Activated CD8-positive, alpha-beta memory T cell treated with anti-CD3 and anti-CD28 coated beads for 48 hours (primary cell): ENCODE results near the gene MALSU1.

Experiments
- DNase-seq, 3 experiments: peaks; one replicate each; pipeline ENCODE4 v3.0.0-alpha.2; 2020; ENCODE audit warnings: low read depth in 2 of 3, low spot score in 2 of 3

Gene MALSU1

DNA sequence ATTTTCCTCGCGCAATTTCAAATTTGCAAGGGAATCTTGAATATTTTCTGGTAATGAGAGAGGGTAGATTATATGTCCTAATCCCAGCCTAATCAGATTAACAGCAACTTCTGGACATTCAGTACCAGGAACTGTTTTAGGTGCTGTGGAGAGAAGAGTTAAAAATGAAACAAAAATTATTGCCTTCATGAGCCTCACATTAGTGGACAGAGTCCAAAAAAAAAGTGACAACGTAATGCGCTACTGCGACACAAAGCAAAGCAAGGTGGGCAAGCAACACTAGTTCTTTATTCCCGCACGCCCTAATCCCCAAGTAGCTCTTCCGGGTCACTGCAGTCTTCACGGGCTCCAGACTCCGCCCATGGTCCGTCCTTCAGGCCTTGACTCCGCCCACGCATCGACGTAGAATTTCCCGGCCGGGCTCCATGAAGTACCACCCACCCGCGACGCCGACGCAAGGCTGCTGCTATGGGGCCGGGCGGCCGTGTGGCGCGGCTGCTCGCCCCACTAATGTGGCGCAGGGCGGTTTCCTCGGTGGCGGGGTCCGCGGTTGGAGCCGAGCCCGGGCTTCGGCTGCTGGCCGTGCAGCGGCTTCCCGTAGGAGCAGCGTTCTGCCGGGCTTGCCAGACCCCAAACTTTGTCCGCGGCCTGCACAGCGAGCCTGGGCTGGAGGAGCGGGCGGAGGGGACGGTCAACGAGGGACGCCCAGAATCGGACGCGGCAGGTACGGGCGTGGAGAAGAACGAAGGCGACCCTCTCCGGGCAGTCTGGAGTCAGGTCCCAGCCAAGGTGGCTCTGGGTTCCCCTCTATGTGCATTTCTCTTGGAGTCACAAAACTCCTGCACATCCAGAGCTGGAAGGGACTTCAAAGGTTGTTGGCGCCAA, at the start of gene MALSU1:
TSS of gene MALSU1 (plus strand) at position 455 of the 885 bp plus-strand sequence. CDS start at position 469, 14 bp downstream.
- peak; percentile 90 to 97 (median 92) for DNase-seq

DNA sequence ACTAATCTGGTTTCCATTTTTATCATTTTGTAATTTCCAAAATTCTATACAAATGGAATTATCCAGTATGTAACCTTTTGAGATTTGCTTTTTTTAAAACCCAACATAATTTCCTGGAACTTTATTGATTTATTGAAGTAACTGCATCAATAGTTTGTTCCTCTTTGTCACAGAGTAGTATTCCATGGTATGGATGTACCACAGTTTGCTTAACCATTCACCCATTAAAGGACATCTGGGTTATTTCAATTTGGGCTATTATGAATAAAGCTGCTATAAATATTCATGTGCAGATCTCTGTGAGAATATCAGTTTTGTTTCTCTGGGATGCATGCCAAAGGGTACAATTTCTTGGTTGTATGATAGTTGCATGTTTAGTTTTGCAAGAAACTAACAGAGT, 49.7 kb upstream of the MALSU1 start:
- no peak for DNase-seq

DNA sequence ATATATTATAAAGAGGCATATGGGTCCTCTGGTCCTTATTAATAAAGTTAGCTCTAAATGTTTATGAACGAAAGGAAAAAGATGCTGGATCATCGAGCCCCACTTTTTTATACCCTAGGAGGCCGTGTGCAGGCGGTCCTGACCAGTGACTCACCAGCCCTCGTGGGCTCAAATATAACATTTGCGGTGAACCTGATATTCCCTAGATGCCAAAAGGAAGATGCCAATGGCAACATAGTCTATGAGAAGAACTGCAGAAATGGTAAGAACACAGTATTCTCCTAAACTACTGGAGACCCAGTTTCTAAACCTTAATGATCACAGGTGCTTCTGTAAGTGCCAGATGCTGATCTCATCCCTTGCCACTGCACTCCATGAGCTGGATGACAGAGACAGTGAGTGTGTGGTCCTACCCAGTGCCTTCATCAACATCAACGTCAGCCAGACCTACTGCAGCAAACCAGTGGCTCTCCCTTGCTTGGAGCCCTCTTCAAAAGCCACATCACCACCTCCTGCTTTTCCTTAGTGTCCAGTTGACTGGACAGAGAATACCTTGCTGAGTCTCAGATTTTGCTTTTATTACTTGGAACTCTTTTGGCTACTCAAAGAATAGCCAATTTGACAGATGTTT, 45.0 kb upstream of the MALSU1 start:
- DNase-seq: no peak

DNA sequence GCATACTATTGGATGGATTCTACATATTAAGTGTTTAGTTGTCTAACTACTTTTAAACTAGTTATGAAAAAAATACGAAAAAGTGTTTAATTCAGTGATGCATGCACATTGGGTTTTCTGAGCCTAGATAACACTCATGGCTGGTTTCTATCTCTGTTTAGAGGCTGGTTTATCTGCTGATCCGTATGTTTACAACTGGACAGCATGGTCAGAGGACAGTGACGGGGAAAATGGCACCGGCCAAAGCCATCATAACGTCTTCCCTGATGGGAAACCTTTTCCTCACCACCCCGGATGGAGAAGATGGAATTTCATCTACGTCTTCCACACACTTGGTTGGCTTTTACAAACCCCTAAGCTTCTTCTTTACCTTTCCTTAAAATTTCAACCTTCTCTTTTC, 42.4 kb upstream of the MALSU1 start:
- no peak for DNase-seq

DNA sequence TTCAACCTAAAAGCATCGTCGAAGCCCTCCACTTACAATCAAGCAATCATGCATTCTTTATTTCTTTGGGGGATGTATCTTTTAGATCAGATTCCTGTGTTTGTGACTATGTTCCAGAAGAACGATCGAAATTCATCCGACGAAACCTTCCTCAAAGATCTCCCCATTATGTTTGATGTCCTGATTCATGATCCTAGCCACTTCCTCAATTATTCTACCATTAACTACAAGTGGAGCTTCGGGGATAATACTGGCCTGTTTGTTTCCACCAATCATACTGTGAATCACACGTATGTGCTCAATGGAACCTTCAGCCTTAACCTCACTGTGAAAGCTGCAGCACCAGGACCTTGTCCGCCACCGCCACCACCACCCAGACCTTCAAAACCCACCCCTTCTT, 38.8 kb upstream of the MALSU1 start:
- DNase-seq: no peak

DNA sequence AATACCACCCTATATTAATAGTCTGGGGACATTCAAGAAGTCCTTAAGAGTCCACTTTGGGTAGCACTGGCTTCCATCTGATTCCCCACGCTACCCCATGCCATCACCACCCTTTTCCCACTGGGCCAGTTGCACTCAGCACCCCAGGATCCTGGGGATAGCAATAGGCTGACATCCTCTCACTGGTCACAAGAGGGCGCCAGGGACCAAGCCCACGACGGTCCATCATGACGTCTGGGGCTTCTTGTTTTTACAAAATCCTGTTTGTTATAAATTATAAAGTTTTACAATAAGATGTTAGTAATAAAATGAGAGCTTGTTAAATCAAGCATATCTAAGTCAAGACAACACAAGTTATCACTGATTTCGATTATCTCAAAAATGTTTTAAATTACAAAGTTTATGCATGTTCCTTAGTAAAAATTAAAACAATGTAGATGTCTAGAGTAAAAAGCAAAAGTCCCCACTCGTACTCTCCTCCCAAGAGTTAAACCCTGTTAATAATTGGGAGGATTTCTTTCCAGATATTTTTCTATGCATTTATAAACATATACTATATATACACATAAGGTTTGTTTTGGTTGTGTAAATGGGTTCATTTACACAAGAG, 37.2 kb upstream of the MALSU1 start:
- DNase-seq: peak in 1 of 3 experiments; percentile 30

DNA sequence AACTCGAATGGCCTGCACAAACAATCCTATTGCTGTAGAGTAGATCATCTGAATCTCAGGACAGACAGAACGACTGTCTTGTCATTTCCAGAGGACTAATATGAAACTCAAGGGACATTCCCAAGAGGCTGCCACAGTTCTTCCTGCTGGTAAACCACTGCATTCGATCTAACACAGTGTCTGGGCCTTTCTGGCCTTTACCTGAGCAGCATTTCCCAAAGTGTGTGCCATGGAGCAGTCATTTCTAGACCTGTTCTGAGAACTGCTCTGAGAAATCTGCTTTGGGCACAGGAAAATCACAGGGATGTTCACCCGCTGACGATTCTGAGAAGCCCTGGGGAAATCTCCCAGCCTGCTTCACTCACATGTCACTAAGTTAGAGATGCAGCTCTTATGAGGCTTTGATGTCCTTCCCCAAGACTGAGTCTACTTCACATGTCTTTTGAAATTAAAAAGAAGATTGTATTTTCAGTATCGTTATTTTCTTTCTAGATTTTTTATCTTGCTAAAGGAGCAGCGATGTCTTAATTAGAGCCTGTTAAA, 34.2 kb upstream of the MALSU1 start:
- no peak for DNase-seq

DNA sequence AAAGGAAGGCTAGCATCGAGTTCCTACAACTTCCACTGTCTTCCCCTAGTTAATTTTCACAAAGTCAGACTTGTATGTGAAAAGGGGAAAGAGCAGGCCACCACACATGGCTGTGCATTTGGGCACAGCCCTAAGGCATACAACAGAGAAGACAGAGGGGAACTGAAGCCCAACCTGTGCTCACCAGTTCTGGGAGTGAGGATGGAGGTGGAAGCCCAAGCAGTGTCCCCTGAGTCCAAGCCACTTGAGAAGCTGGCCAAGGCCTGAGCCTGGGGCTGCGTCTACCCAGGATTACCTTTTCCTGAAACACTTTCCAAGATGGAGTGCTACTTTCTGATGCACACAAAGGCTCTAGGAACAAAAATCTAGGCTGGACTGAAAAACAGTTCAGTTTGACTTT, 32.2 kb upstream of the MALSU1 start:
- no peak for DNase-seq

DNA sequence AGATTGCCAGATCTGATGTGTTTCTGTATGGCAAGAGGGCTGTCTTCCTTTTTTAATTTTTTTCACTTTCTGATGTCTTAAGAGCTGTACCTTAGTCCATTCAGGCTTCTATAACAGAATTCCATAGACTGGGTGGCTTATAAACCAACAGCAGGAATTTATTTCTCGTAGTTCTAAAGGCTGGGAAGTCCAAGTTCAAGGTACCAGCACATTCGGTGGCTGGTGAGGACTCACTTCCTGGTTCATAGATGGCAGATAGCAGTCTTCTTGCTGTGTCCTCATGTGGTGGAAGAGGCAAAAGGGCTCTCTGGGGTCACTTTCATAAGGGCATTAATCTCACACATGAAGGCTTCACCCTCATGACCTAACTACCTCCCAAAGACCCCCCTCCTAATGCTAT, 31.8 kb upstream of the MALSU1 start:
- no peak for DNase-seq

DNA sequence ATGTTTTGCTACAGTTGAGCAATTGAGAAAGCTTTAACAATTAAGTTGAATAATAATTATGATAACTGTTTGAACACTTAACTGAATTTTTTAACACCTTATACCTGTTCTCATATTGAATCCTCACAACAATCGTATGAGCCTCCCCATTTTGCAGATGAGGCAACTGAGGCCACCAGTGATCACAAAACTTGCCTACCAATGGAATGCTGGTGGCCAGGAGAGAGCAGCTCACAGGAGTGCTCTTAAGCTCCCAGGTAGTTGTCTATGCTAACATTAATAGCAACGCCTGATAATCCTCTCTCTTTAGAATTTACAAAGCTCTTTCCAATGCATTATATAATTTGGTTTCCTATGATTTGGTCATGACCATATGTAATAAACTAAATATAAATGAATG, 31.0 kb upstream of the MALSU1 start:
- no peak for DNase-seq

DNA sequence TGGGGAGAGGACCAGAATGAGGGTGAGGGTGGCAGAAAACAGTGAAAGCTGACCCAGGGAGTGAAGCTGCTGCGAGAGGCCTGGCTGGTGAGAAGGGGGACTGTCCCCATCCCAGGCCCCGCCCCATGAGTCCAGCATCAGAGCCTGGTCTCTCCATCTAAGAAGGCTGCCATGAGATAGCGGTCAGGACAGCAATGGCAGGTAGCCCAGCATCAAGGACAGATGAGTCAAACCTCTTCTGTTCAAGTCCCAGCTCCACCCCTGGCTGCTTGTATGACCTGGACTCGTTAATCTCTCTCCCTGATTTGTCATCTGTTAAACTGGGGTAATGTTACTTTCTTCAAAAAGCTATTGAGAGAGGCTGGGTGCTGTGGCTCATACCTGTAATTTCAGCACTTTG, 30.4 kb upstream of the MALSU1 start:
- no peak for DNase-seq

DNA sequence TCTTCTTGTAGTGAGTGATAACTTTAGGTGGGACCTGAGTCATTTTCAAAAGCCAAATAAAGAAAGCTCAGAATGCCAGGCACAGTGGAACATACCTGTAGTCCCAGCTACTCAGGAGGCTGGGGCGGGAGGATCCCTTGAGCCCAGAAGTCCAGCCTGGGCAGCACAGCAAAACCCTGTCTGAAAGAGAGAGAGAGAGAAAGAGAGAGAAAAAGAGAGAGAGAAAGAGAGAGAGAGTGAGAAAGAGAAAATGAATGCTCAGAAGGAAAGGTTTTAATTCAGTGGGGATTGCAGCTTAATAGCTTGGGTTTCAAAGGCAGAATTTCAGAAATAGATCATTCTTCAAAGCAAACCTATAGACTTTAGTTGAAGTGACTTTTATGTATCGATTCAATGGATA, 26.9 kb upstream of the MALSU1 start:
- DNase-seq: no peak

DNA sequence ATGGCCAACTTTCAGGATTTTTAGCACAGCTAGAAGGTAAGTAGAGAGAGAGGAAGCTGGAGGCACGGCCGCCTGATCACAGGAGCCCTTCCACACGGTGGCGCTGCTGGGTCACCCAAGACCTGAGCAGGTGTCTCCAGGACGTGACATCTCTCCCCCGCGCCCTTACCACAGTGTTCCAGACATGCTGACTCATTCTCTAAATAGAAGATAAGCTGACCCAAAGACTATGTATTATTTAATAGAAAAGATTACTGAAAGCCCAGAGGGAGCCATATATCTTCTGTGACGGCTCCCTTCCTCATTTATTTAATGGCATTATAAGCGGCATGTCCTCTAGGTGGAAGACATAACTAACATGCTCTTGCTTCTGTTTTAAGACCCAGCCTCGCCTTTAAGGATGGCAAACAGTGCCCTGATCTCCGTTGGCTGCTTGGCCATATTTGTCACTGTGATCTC, 26.0 kb upstream of the MALSU1 start:
- DNase-seq: peak; percentile 66 to 89 (median 79)

DNA sequence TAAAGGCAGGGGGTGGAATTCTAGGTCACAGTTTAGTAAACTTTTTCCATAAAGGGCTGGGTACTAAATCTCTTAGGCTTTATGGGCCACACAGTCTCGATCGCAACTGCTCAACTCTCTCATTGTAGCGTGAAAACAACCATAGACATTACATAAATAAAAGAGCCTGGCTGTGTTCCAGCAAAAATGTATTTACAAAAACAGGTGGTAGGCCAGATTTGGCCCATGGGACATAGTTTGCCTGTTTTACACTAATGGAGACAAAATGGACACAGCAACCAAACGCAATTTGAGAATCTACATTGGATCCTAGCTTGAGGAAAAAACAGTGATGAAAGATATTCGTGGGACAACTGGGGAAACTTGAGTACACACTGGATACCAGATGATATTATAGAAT, 23.2 kb upstream of the MALSU1 start:
- DNase-seq: no peak

DNA sequence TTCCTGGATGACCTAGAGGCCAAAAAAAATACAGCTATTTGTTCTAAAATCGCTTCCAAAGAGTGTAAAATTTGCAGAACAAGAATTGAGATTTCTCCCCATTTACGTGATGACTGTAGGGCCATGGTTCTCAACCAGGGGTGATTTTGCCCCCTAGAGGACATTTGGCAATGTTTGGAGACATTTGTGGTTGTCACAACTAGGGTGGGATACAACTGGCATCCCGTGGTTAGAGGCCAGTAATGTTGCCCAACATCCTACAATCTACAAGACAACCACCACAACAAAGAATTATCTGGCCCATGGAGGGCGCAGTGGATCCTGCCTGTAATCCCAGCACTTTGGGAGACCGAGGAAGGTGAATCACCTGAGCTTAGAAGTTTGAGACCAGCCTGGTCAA, 22.8 kb upstream of the MALSU1 start:
- DNase-seq: no peak

DNA sequence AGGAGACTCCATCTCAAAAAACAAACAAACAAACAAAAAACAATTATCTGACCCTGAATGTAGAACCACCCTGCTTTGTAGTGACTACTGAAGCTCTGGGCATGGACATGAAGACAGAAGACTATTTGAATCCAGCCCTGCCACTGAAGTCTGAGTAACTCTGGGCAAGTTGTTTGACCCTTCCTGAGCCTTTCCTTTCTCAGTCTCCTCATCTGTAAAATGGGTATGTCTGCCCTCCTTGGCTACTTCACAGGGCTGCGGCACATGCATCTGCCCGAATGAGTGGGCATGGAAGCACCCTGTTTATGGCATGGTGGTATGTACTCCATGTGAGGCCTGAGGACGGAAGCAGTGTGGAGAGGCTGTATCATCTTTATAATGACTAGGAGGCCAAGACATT, 22.2 kb upstream of the MALSU1 start:
- no peak for DNase-seq

DNA sequence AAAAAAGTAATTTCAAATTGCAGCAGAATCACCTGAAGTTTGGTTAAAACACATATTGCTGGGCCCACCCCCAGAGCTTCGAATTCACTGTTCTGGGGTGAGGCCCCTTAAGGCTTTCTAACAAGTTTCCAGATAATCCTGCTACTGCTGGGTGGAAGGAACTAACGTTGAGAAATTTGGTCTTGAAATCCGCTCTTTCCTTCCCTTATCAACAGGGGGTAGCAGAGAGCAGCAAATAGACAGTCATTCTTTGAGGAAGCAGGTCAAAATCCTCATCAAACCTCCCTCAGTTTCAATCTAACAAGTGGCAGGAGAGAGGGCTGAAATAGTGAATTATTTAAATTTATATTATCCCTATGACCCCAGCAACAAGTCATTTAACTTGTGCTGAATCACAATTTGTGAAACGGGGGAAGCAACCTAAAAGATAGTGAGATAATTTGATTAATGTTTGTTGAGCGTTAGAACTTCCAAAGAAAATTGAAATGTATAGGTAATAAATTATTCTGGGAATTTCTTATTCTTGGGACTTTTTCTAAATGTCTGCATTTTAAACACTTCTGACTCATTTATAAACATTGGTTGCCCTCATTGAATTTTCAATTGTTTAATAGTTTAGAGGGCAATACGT, 21.7 kb upstream of the MALSU1 start:
- no peak for DNase-seq

DNA sequence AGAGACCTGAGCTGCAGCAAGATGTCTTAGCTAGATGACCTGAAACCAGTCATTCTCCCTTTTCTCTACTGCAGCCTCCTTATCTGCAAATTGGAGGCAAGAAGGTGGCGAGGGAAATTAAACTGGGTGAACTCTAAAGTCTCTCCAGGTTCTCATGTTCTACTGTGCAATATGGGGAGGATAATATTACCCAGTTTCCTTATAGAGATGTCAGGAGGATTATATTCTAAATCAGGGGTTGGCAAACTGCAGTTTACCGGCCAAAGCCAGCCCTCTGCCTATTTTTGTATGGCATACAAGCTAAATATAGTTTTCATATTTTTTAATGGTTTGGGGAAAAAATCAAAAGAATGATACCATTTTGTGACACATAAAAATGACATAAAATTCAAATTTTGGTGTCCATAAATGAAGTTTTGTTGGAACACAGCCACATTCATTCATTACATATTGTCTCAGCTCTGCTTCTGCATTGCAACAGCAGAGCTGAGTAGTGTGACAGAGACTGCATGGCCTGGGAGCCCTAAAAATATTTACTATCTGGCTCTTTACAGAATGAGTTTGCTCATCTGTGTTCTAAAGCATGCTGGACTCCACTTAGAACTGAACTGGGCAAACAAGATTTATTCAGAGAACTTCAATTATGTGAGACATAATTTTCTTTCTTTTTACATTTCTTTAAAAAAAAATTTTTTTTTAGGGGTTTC, 19.2 kb upstream of the MALSU1 start:
- no peak for DNase-seq

DNA sequence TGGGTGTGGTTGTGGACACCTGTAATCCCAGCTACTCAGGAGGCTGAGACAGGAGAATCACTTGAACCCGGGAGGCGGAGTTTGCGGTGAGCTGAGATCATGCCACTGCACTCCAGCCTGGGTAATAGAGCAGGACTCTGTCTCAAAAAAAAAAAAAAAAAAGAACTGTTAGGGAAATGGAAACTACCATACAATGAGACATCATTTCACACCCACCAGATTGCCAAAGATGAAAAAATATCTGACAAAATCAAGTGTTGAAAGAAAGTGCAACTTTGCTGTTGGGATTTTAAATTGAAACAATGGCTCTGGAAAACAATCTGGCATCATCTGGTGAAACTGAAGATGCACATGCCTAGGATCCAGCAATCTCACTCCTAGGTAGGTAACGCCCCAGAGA, 16.1 kb upstream of the MALSU1 start:
- DNase-seq: no peak

DNA sequence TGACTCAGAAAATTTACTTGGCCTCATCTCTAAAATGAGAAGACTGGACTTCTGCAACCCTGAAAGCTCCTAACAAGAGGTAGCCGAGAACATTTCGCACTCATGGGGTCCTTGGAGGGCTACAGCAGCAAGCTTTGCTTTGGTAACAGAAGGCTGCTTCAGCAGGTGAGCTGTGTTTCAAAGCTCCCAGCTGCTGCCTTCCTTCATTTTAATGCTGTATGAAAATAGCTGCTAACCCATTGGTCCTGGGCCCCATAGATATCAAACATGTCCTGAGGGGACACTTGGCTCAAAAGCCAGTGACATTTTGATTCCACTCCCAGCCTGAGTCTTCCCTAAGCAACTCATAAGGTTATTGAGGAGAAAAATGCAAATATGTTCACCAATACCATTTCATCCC, 14.3 kb upstream of the MALSU1 start:
- no peak for DNase-seq
